ENCODE data around the gene CCNL2.
"Not testable (repeated sequence)": the region's sequence is repeated elsewhere in the genome, so short reads cannot be mapped to it uniquely, and the experiment has no call there.

Gene CCNL2

DNA sequence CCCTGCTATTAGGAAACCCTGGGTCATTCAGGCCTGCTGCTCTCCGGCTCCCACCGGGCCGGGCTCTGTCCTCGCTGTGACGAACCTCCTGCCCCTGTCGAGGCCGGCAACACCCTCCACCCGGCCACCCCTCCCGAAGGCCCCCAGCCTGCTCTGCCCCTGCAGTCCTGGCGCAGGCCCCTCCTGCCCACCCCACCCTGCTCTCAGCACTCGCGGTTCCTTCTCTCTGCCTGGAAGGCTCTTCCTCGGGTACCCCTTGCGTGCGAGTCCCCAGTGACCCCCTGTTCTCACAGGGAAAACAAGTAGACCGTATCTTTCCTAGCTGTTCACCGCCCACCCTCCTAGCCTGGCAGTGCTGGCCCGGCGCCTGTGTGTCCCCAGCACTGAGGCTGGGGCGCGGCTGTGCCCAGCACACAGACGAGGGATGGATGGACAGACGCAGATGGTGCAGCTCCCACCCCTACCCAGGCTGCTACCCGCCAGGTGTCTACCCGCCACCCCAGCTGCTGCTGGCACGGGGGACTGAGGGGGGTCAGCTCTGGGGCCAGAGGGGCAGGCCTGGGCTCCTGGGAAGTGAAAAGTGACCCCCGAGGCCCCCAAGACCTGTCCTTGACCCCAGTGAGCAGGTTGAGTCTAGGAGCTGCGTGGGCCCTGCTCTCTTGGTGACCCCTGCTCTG lies 33.3 kb upstream of the CCNL2 start:
- ATAC-seq (no peak), DNase-seq (no peak)

DNA sequence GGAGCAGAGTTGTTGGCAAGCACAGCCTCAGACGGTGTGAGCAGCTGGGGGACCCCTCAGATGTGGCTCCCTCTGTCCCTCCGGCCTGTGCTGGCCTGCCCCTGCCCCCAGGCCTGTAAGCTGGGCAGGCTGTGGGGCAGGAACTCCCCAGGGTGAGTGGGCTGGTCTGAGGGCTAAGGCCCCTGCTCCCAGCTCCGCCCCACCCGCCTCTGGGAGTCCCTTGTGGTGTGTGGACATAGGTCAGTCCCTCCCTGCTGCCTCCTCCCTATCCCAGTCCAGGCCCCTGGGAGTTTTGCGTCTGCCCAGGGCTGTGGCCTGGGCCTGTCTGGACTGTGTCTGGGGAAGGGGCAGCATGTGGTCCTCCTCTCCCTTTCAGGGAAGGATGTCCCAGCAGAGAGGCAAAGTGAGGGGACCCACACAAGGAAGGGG lies 32.7 kb upstream of the CCNL2 start:
- DNase-seq: no peak

DNA sequence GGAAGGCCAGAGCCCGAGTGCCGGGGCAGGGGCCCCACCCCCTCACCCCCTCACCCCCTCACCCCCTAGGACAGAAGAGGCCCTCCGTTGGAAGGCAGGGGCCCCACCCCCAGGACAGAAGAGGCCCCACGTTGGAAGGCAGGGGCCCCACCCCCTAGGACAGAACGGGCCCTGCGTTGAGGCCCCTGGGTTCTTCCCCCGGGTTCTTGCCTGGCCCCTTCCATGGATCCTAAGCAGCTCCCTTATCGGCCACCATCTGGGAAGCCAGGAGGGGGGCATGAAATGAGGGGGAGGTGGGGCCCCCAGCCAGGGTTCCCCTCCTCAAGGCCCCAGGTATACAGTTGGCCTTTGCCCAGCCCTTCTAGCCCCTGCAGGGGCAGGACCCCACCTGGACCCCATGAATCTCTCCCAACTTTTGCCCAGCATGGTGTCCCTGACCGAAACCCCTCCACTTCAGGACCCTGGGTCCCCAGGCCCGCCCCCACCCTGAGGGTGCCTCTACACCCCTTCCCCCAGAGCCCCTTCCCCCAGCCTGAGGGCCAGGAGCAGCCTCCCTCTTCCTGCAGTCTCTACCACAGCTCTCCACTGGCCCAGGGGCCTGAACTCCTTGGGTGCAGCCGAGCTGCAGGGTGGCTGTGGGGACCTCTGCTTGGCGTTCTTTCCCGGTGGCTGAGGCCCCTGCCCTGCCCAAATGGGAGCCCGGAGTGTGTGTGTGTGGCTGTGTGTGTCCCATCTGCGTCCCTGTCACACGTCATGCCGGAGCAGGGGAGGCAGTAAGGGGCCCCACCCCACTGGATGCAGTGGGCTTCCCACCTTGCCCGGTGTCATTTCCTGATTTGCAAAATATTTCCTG lies 32.1 kb upstream of the CCNL2 start:
- ATAC-seq: no peak

More for the DNA sequence above, 32.7 kb upstream of the CCNL2 start:
- no peak for ATAC-seq

DNA sequence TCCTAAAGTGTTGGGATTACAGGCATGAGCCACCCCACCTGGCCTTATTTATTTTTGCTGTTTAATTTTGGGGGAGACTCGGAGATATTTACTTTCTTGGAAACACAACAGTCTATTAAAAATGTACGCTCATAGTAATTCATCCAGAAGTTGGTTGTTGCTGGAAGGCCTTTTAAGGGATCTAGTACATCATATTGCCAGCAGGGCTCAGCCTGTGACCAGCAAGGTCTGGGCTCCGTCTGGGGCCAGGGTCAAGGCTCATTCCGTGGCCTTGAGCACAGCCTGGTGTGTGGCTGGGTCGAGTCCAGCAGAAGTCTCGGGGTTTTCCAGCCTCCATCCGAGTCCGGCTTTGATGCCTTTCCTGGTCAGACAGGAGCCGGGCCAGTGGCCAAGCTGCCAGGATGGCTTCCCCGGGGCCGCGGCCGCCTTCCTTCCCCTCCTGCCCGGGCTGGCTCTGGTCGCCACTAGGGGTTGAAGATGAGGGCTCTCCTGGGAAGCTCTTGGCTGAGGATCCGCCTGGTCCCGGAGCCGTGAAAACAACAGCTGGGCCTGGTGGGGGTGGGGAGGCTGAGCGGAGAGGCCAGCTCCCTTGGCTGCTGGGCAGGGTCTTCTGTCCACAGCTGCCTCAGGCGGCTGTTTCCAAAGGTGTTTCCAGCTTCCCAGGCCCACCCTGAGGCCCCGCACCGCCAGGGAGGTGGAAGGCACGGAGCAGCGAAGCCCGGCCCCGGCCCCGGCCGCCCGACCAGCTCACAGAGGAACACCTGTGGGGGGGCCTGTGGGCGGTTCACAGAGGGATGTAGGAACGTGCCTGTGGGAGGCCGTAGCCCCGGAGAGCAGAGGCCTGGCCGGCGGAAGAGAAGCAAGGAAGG lies 31.2 kb upstream of the CCNL2 start:
- DNase-seq: no peak
- ATAC-seq: no peak

More for the DNA sequence above, 32.1 kb upstream of the CCNL2 start:
- no peak for DNase-seq

DNA sequence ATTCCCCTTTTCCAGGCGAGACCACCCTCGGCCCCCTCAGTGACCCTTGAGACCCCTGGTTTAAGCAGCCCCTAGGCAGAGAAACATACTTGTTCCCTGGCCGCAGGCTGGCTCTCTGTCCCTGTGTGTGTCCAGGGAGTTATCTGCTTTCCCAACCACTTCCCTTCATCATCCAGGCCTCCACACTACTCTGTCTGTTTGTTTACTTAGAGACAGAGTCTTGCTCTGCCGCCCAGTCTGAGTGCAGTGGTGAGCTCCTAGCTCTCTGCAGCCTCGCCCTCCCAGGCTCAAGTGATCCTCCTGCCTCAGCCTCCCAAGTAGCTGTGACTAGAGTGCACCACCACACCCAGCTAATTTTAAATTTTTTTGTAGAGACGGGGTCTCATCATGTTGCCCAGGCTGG lies 30.5 kb upstream of the CCNL2 start:
- no peak for DNase-seq
- no peak for ATAC-seq

DNA sequence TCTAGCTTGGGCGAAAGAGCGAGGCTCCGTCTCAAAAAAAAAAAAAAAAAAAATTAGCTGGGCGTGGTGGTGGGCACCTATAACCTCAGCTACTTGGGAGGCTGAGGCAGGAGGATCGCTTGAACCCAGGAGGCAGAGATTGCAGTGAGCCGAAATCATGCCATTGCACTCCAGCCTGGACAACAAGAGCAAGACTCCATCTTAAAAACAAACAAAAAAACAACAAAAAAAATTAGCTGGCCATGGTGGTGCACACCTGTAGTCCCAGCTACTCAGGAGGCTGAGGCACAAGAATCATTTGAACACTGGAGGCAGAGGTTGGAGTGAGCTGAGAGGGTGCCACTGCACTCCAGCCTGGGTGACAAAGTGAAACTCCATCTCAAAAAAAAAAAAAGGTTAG lies 29.8 kb upstream of the CCNL2 start:
- DNase-seq, ATAC-seq: not testable (repeated sequence)

DNA sequence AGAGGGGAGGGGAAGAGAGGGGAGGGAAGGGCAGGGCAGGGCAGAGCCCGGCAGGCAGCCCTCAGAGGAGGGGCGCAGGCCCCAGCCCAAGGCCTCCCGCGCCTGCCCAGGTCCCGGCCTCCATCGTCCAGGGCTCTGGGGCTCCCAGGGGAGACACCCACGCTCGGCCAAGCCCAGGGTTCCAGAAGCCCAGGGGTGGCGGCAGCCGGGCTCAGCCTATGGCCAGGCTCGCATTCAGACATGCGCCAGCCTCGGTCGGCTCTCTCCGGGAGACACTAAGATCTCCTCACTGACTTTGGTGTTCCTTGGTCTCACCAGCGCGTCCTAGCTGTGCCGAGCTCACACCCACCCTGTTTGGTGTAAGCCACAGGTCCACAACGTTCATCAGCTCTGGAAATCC lies 29.0 kb upstream of the CCNL2 start:
- ATAC-seq: no peak
- no peak for DNase-seq

DNA sequence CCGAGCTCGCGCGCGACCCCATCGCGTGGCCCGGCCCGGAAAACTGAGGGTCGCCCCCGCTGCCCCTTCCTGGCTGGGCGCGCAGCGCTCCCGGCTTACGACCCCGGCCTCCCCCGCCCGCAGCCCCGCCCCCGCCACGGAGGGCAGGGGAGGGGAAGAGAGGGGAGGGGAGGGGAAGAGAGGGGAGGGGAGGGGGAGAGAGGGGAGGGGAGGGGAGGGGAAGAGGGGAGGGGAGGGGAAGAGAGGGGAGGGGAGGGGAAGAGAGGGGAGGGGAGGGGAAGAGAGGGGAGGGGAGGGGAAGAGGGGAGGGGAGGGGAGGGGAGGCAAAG lies 28.6 kb upstream of the CCNL2 start:
- DNase-seq (no peak), ATAC-seq (no peak)

DNA sequence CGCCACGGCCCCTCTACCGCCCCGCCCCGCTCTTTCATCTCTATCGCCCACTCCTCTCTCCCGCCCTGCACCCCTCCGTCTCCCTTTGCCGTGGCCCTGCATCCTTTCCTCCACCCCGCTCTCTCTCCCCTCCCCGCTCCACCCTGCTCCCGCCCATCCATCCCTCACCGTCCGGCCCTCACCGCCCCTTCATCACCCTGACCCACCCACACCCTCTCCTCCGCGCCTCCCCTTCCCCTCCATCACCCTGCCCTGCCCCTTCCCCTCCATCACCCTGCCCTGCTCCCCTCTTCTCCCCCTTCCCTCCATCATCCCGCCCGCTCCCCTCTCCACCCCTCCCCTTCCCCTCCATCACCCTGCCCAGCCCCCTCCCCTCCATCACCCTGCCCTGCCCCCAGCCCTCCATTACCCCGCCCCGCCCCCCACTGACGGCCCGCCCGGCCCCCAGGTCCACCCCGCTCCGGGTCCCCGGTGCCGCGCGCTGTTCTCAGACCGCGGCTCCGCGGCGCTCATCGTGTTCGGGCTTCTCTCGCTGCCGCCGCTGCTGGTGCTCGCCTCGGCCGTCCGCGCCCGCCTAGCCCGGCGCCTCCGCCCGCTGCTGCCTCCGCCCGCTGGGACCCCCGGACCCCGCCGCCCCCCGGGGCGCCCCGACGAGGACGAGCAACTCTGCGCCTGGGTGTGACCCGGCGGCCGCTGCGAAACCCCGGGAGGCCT lies 28.1 kb upstream of the CCNL2 start:
- no peak for DNase-seq

DNA sequence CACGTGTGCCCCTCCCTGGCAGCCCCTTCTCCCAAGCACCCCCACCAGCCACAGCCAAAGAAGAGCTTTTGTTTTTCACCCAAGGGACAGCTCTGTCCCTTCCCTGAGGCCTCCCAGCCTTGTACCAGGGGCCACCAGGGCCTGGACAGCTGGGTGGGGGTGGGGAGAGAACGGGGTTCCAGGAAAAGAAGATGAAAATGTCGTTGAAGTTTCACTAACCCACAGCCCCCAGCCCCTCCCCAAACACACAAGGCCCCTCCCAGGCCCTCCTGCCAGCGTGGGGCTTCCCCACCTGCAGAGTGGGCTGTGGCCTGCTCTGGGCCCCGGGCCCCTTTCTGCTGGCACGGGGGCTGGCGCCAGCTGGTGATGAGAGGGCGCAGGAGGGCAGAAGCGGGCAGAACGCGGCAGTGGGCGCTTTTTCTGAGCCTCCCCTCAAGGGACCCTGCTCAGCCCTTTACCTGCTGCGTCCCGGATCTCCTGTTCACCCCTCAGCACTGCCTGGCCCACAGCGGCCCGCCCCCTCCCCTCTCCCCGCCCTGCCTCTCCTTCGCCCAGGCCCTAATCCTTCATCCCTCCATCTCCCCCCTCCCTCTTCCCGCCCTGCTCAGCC lies 27.5 kb upstream of the CCNL2 start:
- no peak for ATAC-seq

More for the DNA sequence above, 28.1 kb upstream of the CCNL2 start:
- no peak for ATAC-seq

DNA sequence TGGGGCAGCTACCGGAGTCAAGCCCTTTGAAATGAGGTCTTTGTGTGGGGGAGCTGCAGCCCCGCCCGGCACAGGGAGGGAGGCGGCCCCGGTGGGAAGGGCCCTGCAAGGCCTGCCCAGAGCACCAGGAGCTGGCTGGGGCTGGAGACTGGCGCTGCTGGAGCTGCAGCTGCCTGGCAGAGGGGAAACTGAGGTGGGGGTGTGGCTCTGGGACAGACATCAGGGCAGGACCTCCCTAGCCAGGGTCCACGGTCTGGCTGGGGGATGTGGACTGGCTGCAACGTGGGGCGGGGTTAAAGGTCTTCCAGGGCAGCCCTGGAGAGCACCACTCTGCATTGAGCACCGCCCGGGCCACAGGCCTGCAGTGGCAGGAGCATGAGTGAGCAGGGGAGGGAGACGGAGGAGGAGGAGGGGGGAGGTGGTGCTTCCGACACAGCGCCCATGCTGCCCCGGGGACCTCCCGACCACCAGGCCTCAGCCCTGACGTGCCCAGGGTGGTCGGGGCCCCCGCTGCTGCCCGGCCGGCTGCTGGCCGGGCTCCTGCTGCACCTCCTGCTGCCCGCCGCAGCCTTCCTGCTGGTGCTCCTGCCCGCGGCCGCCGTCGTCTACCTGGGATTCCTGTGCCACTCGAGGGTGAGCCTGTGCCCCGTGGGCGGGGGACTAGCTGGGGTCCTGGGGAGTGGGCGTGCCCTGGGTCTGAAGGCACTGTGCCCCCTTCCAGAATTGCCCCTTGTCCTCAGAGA lies 26.8 kb upstream of the CCNL2 start:
- DNase-seq: no peak
- ATAC-seq: no peak

More for the DNA sequence above, 27.5 kb upstream of the CCNL2 start:
- no peak for DNase-seq

DNA sequence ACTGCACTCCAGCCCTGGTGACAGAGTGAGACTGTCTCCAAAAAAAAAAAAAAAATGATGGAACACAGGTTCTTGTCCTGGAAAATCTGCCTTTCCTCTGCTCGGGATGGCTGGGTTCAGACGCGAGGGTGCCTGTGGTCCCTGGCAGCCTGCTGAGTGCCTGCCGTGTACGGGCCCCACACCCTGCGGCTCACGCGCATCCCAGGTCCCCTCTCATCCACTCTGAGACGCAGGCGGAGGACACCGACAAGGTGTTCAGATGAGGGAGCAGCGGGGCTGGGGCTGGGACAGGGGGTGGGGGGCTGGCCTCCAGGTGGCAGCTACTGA lies 26.3 kb upstream of the CCNL2 start:
- DNase-seq: no peak
- no peak for ATAC-seq

DNA sequence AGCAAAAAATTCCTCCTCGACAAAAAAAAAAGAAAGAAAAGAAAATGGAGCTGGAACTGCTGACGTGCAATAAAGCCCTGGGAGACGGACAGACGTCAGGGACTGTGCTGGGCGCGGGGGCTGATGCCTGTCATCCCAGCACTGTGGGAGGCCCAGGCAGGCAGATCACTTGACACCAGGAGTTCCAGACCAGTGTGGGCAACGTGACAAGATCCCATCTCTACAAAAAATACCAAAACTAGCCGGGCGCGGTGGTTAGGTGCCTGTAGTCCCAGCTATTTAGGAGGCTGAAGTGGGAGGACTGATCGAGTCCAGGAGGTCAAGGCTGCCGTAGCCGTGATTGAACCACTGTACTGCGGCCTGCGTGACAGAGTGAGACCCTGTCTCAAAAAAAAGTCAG lies 25.6 kb upstream of the CCNL2 start:
- ATAC-seq (no peak), DNase-seq (no peak)

DNA sequence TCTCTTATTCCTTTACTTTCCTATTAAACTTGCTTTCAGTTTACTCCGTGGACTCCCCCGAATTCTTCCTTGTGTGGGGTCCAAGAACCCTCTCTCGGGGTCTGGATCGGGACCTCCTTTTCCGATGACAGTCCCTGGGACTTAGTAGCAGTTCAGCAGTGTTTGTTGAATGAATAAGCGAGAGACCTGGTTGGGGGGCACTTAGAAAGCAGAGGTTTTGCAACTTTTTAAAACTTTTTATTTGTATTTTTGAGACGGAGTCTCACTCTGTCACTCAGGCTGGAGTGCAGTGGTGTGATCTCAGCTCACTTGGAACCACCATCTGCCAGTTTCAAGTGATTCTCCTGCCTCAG lies 24.1 kb upstream of the CCNL2 start:
- ATAC-seq (no peak), DNase-seq (no peak)

DNA sequence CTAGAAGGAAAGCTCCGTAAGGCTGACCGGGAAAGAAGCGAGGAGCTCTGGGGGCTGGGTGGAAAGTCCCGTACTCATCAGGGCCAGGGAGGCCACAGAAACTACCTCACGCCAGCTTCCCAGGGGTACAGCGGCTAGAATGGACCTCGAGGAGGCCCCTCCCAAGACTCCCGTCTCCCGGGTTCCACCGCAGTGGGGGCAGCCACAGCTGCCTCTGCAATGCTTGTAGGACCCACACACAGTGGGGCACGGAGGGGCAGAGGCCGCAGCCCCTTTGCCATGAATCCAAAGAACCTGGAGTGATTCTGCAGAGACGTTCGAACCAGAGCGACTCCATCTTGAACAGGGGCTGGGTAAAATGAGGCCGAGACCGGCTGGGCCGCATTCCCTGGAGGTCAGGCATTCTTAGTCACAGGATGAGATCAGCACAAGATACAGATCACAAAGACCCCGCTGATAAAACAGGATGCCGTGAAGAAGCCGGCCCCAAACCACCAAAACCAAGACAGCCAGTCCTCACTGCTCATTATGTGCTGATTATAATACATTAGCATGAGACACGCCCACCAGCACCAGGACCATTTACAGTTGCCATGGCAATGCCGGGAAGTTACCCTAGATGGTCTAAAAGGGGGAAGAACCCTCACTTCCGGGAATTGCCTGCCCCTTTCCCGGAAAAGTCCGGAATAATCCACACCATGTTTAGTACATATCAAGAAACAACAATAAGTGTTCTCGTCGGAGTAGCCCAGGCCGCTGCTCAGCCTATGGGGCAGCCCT lies 23.5 kb upstream of the CCNL2 start:
- peak; percentile 29 for ATAC-seq

DNA sequence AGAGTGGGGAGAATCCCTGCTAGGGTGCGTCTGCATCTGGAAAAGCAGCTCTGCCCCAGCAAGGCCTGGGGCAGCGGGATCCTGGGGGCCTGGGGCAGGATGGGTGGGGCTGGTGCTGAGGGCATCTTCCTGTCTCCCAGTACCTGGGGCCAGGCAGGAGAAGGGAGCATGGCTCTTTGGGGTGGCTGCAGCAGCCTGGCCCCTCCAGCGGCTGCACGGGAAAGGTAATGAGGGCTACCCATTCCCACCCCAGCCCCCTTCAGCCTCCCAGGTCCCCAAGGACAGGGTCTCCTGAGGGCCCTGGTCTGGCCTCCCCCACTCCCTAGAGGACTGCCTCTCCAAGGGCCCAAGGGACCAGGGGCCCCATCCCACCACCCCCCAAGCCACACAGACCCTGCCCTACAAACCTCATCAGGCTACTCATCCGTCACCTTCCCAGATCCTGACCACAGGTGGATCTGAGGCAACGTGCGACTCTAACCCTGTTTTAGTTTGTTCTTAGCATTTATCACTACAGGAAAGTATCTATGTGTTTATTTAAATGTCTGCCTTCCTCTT lies 22.9 kb upstream of the CCNL2 start:
- ATAC-seq: no peak
- DNase-seq: no peak

More for the DNA sequence above, 23.5 kb upstream of the CCNL2 start:
- peak; percentile 41 for DNase-seq

DNA sequence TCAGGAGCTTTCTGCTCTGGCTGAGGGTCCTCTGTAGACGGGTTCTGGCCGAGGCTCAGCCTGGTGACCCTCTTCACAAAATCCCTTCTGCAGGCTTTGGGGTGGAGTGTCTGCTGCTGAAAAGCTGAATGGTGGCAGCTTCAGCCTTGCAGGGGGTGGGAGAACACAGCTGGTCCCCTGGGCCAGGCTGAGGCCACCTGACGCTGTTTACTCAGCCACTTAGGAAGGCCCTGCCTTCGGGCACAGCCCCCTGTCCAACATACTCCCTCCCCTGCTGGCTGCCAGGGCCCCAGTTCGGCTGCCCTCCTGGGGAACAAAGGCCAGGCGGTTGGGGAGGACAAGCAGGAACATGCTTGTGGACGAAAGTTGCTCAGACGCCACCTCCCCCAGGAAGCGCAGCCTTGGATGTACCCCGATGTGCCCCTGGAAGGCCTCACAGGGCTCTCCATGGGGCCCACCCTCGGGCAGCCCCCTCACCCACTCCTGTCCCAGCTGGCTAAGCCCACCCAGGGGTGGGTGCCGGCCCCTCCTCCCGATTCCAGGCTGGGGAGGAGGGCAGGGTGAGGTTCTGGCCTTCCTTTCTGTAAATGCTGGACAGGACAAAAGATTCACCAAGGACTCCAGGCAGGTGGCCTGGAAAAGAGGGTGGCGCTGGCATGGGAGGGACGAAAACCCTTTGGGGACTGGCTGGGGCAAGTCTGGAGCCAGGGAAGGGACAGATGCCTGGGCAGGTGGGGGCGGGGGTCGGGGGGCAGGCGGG lies 22.2 kb upstream of the CCNL2 start, which contains the start of gene ANKRD65:
Gene ANKRD65, minus strand, starts transcription at position 130 of the 760 bp plus-strand sequence. CDS start 271 bp downstream, outside the sequence.
- ATAC-seq (no peak), DNase-seq (no peak)

DNA sequence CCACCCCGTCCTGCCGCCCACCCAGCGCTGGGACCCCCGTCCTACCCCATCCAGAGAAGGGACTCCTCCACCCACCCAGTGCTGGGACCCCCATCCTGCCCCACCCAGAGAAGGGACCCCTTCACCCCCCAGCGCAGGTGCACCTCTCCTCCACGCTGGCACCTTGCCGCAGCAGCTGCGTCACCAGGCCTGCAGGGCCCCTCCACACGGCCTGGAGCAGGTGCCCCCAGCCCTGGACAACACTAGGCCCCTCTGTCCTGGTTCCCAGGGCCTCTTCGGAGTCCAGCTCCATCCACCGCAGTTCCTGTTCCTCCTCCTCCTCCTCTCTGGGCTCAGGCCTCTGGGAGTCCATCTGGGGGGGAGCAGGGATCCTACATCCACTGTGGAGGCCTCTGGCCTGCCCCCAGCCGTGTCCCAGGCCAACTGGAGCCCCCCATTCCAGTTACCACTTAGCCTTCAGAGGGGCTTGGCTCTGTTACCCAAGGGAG lies 21.6 kb upstream of the CCNL2 start:
- no peak for ATAC-seq
- DNase-seq: no peak

Data from stimulated activated naive CD8-positive, alpha-beta T cell treated with anti-CD3 and anti-CD28 coated beads, Interleukin-15, Interleukin-2, amounts not matched to agents 100 U/mL and 50 U/mL, for 24 hours (primary cell).